ENCODE data around the gene PRSS48. TPM values are rescaled to one million over a fixed set of nuclear protein-coding genes. Genes with fewer than 3 reads are reported as not detected.

Gene PRSS48
- total RNA-seq, result not detected

GRCh38 chr4:151276787-151277562, at the start of gene PRSS48:
Gene PRSS48 (plus strand): TSS chr4:151277161. CDS start chr4:151277173, 12 bp downstream.

GRCh38 chr4:151325111-151325948, 48.4 kb downstream of the PRSS48 start, which contains the start of gene SH3D19:
Gene SH3D19 (minus strand): TSS chr4:151325605. CDS start chr4:151325352, 253 bp downstream.

Small RNA genes lying within 50 kb of the gene (small RNA-seq; reads per million reads assigned to genes)
- 0 reads per million in 2 donors for gene AC104819.2
- 0 reads per million in 2 donors for gene RNU6-1282P

Other genes starting within 250 kb of the PRSS48 start
- gene RPS3A, start 177.5 kb upstream of the PRSS48 start, total RNA-seq, result 1,000 to 10,000 TPM in 1 of 2 donors, 100 to 1,000 TPM in 1; 574 to 1,147 TPM
- gene SH3D19, start 48.4 kb downstream of the PRSS48 start, total RNA-seq, result 10 to 100 TPM; 16.0 to 21.3 TPM
- 1 to 10 TPM in 1 of 2 donors, not detected in 1; 1.0 TPM for gene FHIP1A, start 132.0 kb downstream of the PRSS48 start, total RNA-seq

Data from melanocyte of skin (primary cell).